ENCODE results near the gene RSPH9. TPM values are rescaled to one million over a fixed set of nuclear protein-coding genes. Genes with fewer than 3 reads are reported as not detected.
A peak's percentile ranks its signal among the peaks of the same experiment; 100 is the strongest.

The RSPH9 gene
- total RNA-seq, 2 donors from 2014 or later, result not detected

- no peak for TF ChIP-seq CTCF (IDR thresholded peaks at IDR 0.05)
- no peaks in the 10 kb centered on the region for H3K27me3 ChIP-seq
- peaks cover 8% of the 10 kb centered on the region for H3K36me3 ChIP-seq
- no peak overlapping the region for H3K27ac ChIP-seq
- no peaks in the 10 kb centered on the region for H3K9me3 ChIP-seq
- DNase-seq, result no peak
- no peak overlapping the region for H3K9ac ChIP-seq (ENCODE audit: low read depth in 2 of 2, low read length in 2 of 2)
- peaks cover 17% of the 10 kb centered on the region for H3K4me1 ChIP-seq
- intact Hi-C loops (cut with DNase I), result no loop called here
- no peak overlapping the region for H3K4me3 ChIP-seq
Measured at GRCh38 chr6:43670623-43670986, 25.8 kb downstream of the RSPH9 start.

GRCh38 chr6:43671011-43671800 lies 26.4 kb downstream of the RSPH9 start:
- Histone ChIP-seq H3K36me3 (peaks cover 12% of the 10 kb centered on the region), H3K9me3 (no peaks in the 10 kb centered on the region), H3K4me3 (no peak overlapping the region), H3K4me1 (peaks cover 17% of the 10 kb centered on the region), H3K27me3 (no peaks in the 10 kb centered on the region), H3K27ac (peak overlapping the region; percentile 67), H3K9ac (ENCODE audit: low read depth in 2 of 2, low read length in 2 of 2) (peak overlapping the region in 1 of 2 donors; percentile 48)
- DNase-seq, result no peak
- no peak for TF ChIP-seq CTCF (IDR thresholded peaks at IDR 0.05)
- intact Hi-C loops (cut with DNase I), result no loop called here

- peaks cover 17% of the 10 kb centered on the region for H3K4me1 ChIP-seq
- no peak for TF ChIP-seq CTCF (IDR thresholded peaks at IDR 0.05)
- peaks cover 17% of the 10 kb centered on the region for H3K36me3 ChIP-seq
- no peaks in the 10 kb centered on the region for H3K9me3 ChIP-seq
- no peaks in the 10 kb centered on the region for H3K27me3 ChIP-seq
- peak; percentile 63 for DNase-seq
- H3K4me3 ChIP-seq, result no peak overlapping the region
- intact Hi-C loops (cut with DNase I), result no loop called here
- H3K9ac ChIP-seq (ENCODE audit: low read depth in 2 of 2, low read length in 2 of 2), result peak overlapping the region in 1 of 2 donors; percentile 48
- peak overlapping the region; percentile 67 for H3K27ac ChIP-seq
Measured at GRCh38 chr6:43671801-43672690, 27.2 kb downstream of the RSPH9 start.

GRCh38 chr6:43673444-43674084 lies 28.7 kb downstream of the RSPH9 start:
- Histone ChIP-seq H3K9me3 (no peaks in the 10 kb centered on the region), H3K4me1 (peaks cover 6% of the 10 kb centered on the region), H3K36me3 (peaks cover 17% of the 10 kb centered on the region), H3K27me3 (no peaks in the 10 kb centered on the region), H3K4me3 (no peak overlapping the region), H3K27ac (peak overlapping the region; percentile 67), H3K9ac (ENCODE audit: low read depth in 2 of 2, low read length in 2 of 2) (no peak overlapping the region)
- TF ChIP-seq CTCF (IDR thresholded peaks at IDR 0.05), result no peak
- intact Hi-C loops (cut with DNase I), result no loop called here
- no peak for DNase-seq

GRCh38 chr6:43674291-43674690 lies 29.5 kb downstream of the RSPH9 start:
- H3K27ac ChIP-seq, result no peak overlapping the region
- H3K27me3 ChIP-seq, result no peaks in the 10 kb centered on the region
- H3K9me3 ChIP-seq, result no peaks in the 10 kb centered on the region
- peaks cover 17% of the 10 kb centered on the region for H3K36me3 ChIP-seq
- no peak for DNase-seq
- H3K4me1 ChIP-seq, result peaks cover under 1% of the 10 kb centered on the region
- H3K4me3 ChIP-seq, result no peak overlapping the region
- intact Hi-C loops (cut with DNase I), result no loop called here
- no peak overlapping the region for H3K9ac ChIP-seq (ENCODE audit: low read depth in 2 of 2, low read length in 2 of 2)
- no peak for TF ChIP-seq CTCF (IDR thresholded peaks at IDR 0.05)
